ENCODE results near the gene NAP1L4.

The NAP1L4 gene

GRCh38 chr11:2924381-2924780 lies 67.7 kb downstream of the NAP1L4 start:
- no peaks in the 10 kb centered on the region for H3K4me1 ChIP-seq (ENCODE audit: control insufficient read depth, insufficient read depth, low read length)
- no peaks in the 10 kb centered on the region for H3K36me3 ChIP-seq (ENCODE audit: control insufficient read depth, insufficient read depth, low read length)
- no peaks in the 10 kb centered on the region for H3K9me3 ChIP-seq (ENCODE audit: control insufficient read depth, insufficient read depth, low read length)
- peaks cover 11% of the 10 kb centered on the region for H3K27me3 ChIP-seq (ENCODE audit: control insufficient read depth, insufficient read depth, low read length)
- WGBS (ENCODE audit: insufficient coverage, insufficient read length): no CpG with 5 or more reads among the region's 10 CpGs
- no peak overlapping the region for H3K27ac ChIP-seq (ENCODE audit: low read length)
- no peak overlapping the region for H3K4me3 ChIP-seq (ENCODE audit: low read length)
- no peak for DNase-seq (ENCODE audit: low read depth, low spot score)

DNA sequence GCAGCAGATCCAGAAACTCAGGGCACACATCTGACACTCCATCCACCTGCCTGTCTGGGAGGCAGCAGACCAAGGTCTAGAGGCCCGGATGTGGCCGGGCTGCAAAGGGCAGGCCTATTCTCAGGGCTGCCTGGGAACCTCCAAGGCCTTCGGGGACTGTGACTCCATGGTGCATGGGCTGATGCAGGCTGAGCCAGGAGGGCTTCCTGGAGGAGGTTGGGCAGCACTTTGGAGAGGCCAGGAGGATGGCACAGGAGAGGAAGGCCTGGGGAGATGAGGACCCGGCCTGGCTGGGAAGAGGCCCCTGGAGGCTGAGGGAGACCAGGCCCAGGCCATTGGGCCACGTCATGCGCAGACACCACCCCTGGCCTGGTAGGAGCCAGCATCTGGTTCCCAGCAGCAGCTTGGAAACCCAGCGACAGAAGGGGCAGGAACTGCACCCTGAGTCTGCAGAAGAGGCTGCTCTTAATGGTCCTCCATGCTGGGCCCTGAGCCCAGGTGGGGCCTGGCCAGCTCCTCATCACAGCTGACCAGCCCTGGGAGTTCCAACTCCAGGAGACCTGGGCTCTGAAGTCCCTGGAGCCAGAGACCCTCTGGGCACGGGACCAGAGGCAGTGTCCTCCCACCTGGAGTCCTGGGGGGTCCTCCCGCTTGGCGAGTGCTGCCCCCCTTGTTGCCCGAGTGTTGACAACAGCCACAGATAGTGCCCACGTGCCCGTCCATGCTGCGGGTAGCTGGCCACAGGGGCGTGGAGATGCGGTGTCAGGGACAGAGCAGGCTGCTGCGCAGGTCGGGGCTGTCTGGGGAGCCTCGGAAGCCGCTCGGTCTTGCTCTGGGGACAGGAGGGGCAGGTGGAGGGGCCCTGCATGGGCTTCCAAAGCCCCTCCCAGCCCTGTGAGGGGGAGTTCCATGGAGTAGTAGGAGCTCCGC lies 68.4 kb downstream of the NAP1L4 start:
- no CpG with 5 or more reads among the region's 22 CpGs for WGBS (ENCODE audit: insufficient coverage, insufficient read length)
- no peaks in the 10 kb centered on the region for H3K36me3 ChIP-seq (ENCODE audit: control insufficient read depth, insufficient read depth, low read length)
- H3K27ac ChIP-seq (ENCODE audit: low read length): no peak overlapping the region
- H3K27me3 ChIP-seq (ENCODE audit: control insufficient read depth, insufficient read depth, low read length): peaks cover 8% of the 10 kb centered on the region
- no peak overlapping the region for H3K4me3 ChIP-seq (ENCODE audit: low read length)
- no peaks in the 10 kb centered on the region for H3K4me1 ChIP-seq (ENCODE audit: control insufficient read depth, insufficient read depth, low read length)
- H3K9me3 ChIP-seq (ENCODE audit: control insufficient read depth, insufficient read depth, low read length): no peaks in the 10 kb centered on the region
- DNase-seq (ENCODE audit: low read depth, low spot score): no peak

GRCh38 chr11:2922655-2923054 lies 69.5 kb downstream of the NAP1L4 start:
- Histone ChIP-seq H3K27me3 (ENCODE audit: control insufficient read depth, insufficient read depth, low read length) (peaks cover 2% of the 10 kb centered on the region; the same call in 1 of the 2 replicates), H3K36me3 (ENCODE audit: control insufficient read depth, insufficient read depth, low read length) (no peaks in the 10 kb centered on the region), H3K4me1 (ENCODE audit: control insufficient read depth, insufficient read depth, low read length) (no peaks in the 10 kb centered on the region), H3K9me3 (ENCODE audit: control insufficient read depth, insufficient read depth, low read length) (no peaks in the 10 kb centered on the region), H3K27ac (ENCODE audit: low read length) (no peak overlapping the region), H3K4me3 (ENCODE audit: low read length) (no peak overlapping the region)
- no peak for DNase-seq (ENCODE audit: low read depth, low spot score)
- no CpG with 5 or more reads among the region's 3 CpGs for WGBS (ENCODE audit: insufficient coverage, insufficient read length)

- no peaks in the 10 kb centered on the region for H3K36me3 ChIP-seq (ENCODE audit: control insufficient read depth, insufficient read depth, low read length)
- no peaks in the 10 kb centered on the region for H3K27me3 ChIP-seq (ENCODE audit: control insufficient read depth, insufficient read depth, low read length)
- H3K4me3 ChIP-seq (ENCODE audit: low read length): no peak overlapping the region
- H3K27ac ChIP-seq (ENCODE audit: low read length): no peak overlapping the region
- H3K9me3 ChIP-seq (ENCODE audit: control insufficient read depth, insufficient read depth, low read length): no peaks in the 10 kb centered on the region
- no peaks in the 10 kb centered on the region for H3K4me1 ChIP-seq (ENCODE audit: control insufficient read depth, insufficient read depth, low read length)
- DNase-seq (ENCODE audit: low read depth, low spot score): no peak
- no CpG with 5 or more reads among the region's 29 CpGs for WGBS (ENCODE audit: insufficient coverage, insufficient read length)
Observed at GRCh38 chr11:2921742-2922493, 70.2 kb downstream of the NAP1L4 start.

DNA sequence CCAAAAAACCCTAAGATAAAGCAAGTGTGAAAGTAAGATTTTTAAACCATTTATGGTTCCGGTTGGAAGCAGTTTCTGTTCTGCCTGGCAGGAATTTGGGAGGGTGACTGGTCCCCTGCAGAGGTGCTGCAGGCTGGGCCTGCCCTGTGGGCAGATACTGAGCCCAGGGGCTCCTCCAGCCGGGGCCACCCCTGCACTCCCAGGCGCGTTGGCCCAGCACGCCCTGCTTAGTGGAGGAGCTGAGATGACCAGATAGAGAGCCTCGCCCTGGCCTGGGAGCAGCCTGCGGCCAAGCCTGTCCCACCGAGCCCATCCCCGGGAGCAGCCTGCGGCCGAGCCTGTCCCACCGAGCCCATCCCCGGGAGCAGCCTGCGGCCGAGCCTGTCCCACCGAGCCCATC lies 70.9 kb downstream of the NAP1L4 start:
- H3K4me3 ChIP-seq (ENCODE audit: low read length): no peak overlapping the region
- no peaks in the 10 kb centered on the region for H3K36me3 ChIP-seq (ENCODE audit: control insufficient read depth, insufficient read depth, low read length)
- DNase-seq (ENCODE audit: low read depth, low spot score): no peak
- no peaks in the 10 kb centered on the region for H3K4me1 ChIP-seq (ENCODE audit: control insufficient read depth, insufficient read depth, low read length)
- H3K9me3 ChIP-seq (ENCODE audit: control insufficient read depth, insufficient read depth, low read length): no peaks in the 10 kb centered on the region
- H3K27me3 ChIP-seq (ENCODE audit: control insufficient read depth, insufficient read depth, low read length): no peaks in the 10 kb centered on the region
- no CpG with 5 or more reads among the region's 16 CpGs for WGBS (ENCODE audit: insufficient coverage, insufficient read length)
- no peak overlapping the region for H3K27ac ChIP-seq (ENCODE audit: low read length)

DNA sequence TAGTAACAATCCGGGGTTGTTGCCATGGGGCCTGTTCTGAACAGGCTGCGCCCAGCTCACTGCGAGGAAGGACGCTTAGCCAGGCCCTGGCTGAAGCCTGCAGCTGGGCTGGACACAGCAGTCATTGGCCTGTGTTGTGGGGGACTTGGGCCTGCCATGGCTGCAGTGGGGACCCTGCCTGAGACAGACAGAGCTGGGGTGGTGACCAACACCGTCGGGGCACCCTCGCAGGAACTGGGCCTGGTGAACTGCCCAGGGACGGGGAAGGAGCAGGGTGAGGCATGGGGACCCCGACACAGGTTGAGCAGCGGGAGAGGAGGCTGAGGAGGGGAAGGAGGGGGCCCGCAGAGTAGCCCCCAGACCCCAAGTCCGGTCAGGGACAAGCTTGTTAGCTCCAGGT lies 71.8 kb downstream of the NAP1L4 start:
- no CpG with 5 or more reads among the region's 12 CpGs for WGBS (ENCODE audit: insufficient coverage, insufficient read length)

GRCh38 chr11:2919837-2920236 lies 72.3 kb downstream of the NAP1L4 start:
- no peak overlapping the region for H3K4me3 ChIP-seq (ENCODE audit: low read length)
- H3K27ac ChIP-seq (ENCODE audit: low read length): no peak overlapping the region
- DNase-seq (ENCODE audit: low read depth, low spot score): no peak
- no CpG with 5 or more reads among the region's 13 CpGs for WGBS (ENCODE audit: insufficient coverage, insufficient read length)
- no peaks in the 10 kb centered on the region for H3K9me3 ChIP-seq (ENCODE audit: control insufficient read depth, insufficient read depth, low read length)
- H3K36me3 ChIP-seq (ENCODE audit: control insufficient read depth, insufficient read depth, low read length): no peaks in the 10 kb centered on the region
- H3K4me1 ChIP-seq (ENCODE audit: control insufficient read depth, insufficient read depth, low read length): no peaks in the 10 kb centered on the region
- no peaks in the 10 kb centered on the region for H3K27me3 ChIP-seq (ENCODE audit: control insufficient read depth, insufficient read depth, low read length)

More for the DNA sequence above, 71.8 kb downstream of the NAP1L4 start:
- Histone ChIP-seq H3K4me1 (ENCODE audit: control insufficient read depth, insufficient read depth, low read length) (no peaks in the 10 kb centered on the region), H3K36me3 (ENCODE audit: control insufficient read depth, insufficient read depth, low read length) (no peaks in the 10 kb centered on the region), H3K4me3 (ENCODE audit: low read length) (no peak overlapping the region), H3K9me3 (ENCODE audit: control insufficient read depth, insufficient read depth, low read length) (no peaks in the 10 kb centered on the region), H3K27me3 (ENCODE audit: control insufficient read depth, insufficient read depth, low read length) (no peaks in the 10 kb centered on the region), H3K27ac (ENCODE audit: low read length) (no peak overlapping the region)
- DNase-seq (ENCODE audit: low read depth, low spot score): no peak

- no peak overlapping the region for H3K27ac ChIP-seq (ENCODE audit: low read length)
- H3K4me1 ChIP-seq (ENCODE audit: control insufficient read depth, insufficient read depth, low read length): no peaks in the 10 kb centered on the region
- H3K4me3 ChIP-seq (ENCODE audit: low read length): no peak overlapping the region
- DNase-seq (ENCODE audit: low read depth, low spot score): no peak
- no peaks in the 10 kb centered on the region for H3K27me3 ChIP-seq (ENCODE audit: control insufficient read depth, insufficient read depth, low read length)
- H3K9me3 ChIP-seq (ENCODE audit: control insufficient read depth, insufficient read depth, low read length): no peaks in the 10 kb centered on the region
- no peaks in the 10 kb centered on the region for H3K36me3 ChIP-seq (ENCODE audit: control insufficient read depth, insufficient read depth, low read length)
- no CpG with 5 or more reads among the region's 9 CpGs for WGBS (ENCODE audit: insufficient coverage, insufficient read length)
Observed at GRCh38 chr11:2919188-2919587, 72.9 kb downstream of the NAP1L4 start.

DNA sequence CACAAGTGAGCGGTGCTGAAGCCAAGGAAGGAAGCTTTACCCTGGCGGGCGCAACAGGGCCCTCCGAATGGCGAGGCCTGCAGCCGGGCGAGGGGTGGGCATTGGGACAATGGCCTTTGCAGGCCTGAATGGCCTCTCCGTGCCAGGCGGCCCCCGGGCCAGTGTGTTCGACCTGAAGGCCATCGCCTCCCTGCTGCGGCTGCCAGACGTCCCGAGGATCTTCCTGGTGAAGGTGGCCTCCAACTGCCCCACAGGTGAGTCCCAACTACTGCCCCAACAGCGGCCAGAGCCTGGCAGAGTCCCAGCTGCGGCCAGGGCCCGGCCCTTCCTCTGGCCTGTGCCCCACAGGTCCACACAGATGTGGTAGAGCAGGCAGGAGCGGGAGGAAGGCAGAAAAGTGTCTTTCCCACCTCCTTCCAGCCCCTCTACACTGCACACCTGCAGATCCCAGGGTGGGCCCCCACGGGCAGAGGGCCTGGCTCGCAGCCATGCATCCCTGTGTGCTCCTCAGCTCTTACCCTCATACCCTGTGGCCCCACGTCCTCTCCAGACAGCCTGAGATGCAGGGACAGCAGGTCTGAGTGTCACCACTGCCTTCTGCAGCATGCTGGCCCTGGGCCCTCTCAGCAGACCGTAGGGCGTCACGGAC lies 74.2 kb downstream of the NAP1L4 start:
- no peak overlapping the region for H3K4me3 ChIP-seq (ENCODE audit: low read length)
- no peaks in the 10 kb centered on the region for H3K36me3 ChIP-seq (ENCODE audit: control insufficient read depth, insufficient read depth, low read length)
- H3K4me1 ChIP-seq (ENCODE audit: control insufficient read depth, insufficient read depth, low read length): no peaks in the 10 kb centered on the region
- no peaks in the 10 kb centered on the region for H3K27me3 ChIP-seq (ENCODE audit: control insufficient read depth, insufficient read depth, low read length)
- no peak overlapping the region for H3K27ac ChIP-seq (ENCODE audit: low read length)
- no peaks in the 10 kb centered on the region for H3K9me3 ChIP-seq (ENCODE audit: control insufficient read depth, insufficient read depth, low read length)
- DNase-seq (ENCODE audit: low read depth, low spot score): no peak
- no CpG with 5 or more reads among the region's 25 CpGs for WGBS (ENCODE audit: insufficient coverage, insufficient read length)

- Histone ChIP-seq H3K4me1 (ENCODE audit: control insufficient read depth, insufficient read depth, low read length) (peaks cover 2% of the 10 kb centered on the region; the same call in 1 of the 2 replicates), H3K27me3 (ENCODE audit: control insufficient read depth, insufficient read depth, low read length) (no peaks in the 10 kb centered on the region), H3K4me3 (ENCODE audit: low read length) (no peak overlapping the region), H3K27ac (ENCODE audit: low read length) (no peak overlapping the region), H3K9me3 (ENCODE audit: control insufficient read depth, insufficient read depth, low read length) (no peaks in the 10 kb centered on the region), H3K36me3 (ENCODE audit: control insufficient read depth, insufficient read depth, low read length) (no peaks in the 10 kb centered on the region)
- no peak for DNase-seq (ENCODE audit: low read depth, low spot score)
- WGBS (ENCODE audit: insufficient coverage, insufficient read length): no CpG with 5 or more reads among the region's 16 CpGs
Observed at GRCh38 chr11:2916892-2917645, 75.1 kb downstream of the NAP1L4 start.
